Breast epithelium (tissue), 3 donors: Measurements from ENCODE around the gene RPS21.

ENCODE experiments used
- CTCF ChIP-seq, 3 donors: fragments of 450-650 bp; IDR thresholded peaks; one replicate each; pipeline ENCODE4 v1.5.1; 2016 to 2017; ENCODE audit warnings: antibody characterized with exemption in 3 of 3, mild to moderate bottlenecking in 3 of 3, moderate library complexity in 3 of 3
- POLR2A ChIP-seq: fragments of 450-650 bp; IDR thresholded peaks from one replicate; pipeline ENCODE4 v1.6.1; 2016; ENCODE audit warnings: antibody characterized with exemption, mild to moderate bottlenecking, moderate library complexity
- POLR2AphosphoS5 ChIP-seq, 3 donors: sonication (generic); formaldehyde crosslinking; IDR thresholded peaks; one replicate each; pipeline ENCODE4 v1.6.1; 2017; ENCODE audit warnings: antibody characterized with exemption in 3 of 3

GRCh38 chr20:62372042-62372993, 14.6 kb upstream of the RPS21 start:
- TF ChIP-seq POLR2A (no peak), CTCF (IDR thresholded peaks at IDR 0.05) (no peak), POLR2AphosphoS5 (IDR thresholded peaks at IDR 0.05) (no peak)
